Panc1 (cell line): ENCODE measurements around the gene ADRB1.

ENCODE experiments used
- POLR2AphosphoS5 ChIP-seq: IDR thresholded peaks from 2 replicates; pipeline ENCODE4 v1.6.1; 2012; ENCODE audit warnings: mild to moderate bottlenecking, low read depth, low read length, moderate library complexity
- SIN3A ChIP-seq: IDR thresholded peaks from 2 replicates; pipeline ENCODE4 v1.6.1; 2012; ENCODE audit warnings: low read depth, mild to moderate bottlenecking, low read length, moderate library complexity, borderline replicate concordance; ENCODE audit not compliant: insufficient read depth
- TCF7L2 ChIP-seq: IDR thresholded peaks from 2 replicates; pipeline ENCODE4 v1.6.1; 2011; ENCODE audit warnings: mild to moderate bottlenecking, low read depth, low read length, inconsistent platforms
- TF ChIP-seq, protein P1 (sequence below): fragments of 450-650 bp; IDR thresholded peaks from 2 replicates; pipeline ENCODE4 v1.5.1; 2017; ENCODE audit warnings: mild to moderate bottlenecking
- TF ChIP-seq, protein P2 (sequence below), 2 experiments: IDR thresholded peaks; 2 replicates each; pipeline ENCODE4 v1.6.1; 2011 to 2012; ENCODE audit warnings: low read depth in 2 of 2, control low read depth in 1 of 2, low read length in 1 of 2, mild to moderate bottlenecking in 1 of 2, moderate library complexity in 1 of 2; ENCODE audit not compliant: insufficient read depth in 1 of 2

DNA sequence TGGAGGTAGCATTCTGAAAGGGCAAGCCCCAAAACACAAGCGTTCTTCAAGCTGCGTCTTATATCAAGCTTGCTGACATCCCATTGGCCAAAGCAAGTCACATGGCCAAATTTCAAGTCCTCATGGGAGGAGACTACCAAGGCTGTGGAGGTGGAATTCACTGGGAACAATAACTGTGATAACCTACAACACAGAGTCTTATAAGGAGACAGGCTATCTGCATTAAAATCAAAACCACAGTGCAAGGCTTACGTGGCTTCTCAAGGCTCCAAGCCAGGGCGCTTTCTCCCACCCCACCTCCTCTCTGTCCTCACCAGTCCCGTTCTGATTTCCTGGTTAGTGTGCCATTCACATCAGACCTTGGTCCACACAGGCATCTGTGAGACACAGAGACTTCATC, 39.4 kb downstream of the ADRB1 start:
- TF ChIP-seq, protein P1, sequence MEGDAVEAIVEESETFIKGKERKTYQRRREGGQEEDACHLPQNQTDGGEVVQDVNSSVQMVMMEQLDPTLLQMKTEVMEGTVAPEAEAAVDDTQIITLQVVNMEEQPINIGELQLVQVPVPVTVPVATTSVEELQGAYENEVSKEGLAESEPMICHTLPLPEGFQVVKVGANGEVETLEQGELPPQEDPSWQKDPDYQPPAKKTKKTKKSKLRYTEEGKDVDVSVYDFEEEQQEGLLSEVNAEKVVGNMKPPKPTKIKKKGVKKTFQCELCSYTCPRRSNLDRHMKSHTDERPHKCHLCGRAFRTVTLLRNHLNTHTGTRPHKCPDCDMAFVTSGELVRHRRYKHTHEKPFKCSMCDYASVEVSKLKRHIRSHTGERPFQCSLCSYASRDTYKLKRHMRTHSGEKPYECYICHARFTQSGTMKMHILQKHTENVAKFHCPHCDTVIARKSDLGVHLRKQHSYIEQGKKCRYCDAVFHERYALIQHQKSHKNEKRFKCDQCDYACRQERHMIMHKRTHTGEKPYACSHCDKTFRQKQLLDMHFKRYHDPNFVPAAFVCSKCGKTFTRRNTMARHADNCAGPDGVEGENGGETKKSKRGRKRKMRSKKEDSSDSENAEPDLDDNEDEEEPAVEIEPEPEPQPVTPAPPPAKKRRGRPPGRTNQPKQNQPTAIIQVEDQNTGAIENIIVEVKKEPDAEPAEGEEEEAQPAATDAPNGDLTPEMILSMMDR, result no peak
- TF ChIP-seq, protein P2, sequence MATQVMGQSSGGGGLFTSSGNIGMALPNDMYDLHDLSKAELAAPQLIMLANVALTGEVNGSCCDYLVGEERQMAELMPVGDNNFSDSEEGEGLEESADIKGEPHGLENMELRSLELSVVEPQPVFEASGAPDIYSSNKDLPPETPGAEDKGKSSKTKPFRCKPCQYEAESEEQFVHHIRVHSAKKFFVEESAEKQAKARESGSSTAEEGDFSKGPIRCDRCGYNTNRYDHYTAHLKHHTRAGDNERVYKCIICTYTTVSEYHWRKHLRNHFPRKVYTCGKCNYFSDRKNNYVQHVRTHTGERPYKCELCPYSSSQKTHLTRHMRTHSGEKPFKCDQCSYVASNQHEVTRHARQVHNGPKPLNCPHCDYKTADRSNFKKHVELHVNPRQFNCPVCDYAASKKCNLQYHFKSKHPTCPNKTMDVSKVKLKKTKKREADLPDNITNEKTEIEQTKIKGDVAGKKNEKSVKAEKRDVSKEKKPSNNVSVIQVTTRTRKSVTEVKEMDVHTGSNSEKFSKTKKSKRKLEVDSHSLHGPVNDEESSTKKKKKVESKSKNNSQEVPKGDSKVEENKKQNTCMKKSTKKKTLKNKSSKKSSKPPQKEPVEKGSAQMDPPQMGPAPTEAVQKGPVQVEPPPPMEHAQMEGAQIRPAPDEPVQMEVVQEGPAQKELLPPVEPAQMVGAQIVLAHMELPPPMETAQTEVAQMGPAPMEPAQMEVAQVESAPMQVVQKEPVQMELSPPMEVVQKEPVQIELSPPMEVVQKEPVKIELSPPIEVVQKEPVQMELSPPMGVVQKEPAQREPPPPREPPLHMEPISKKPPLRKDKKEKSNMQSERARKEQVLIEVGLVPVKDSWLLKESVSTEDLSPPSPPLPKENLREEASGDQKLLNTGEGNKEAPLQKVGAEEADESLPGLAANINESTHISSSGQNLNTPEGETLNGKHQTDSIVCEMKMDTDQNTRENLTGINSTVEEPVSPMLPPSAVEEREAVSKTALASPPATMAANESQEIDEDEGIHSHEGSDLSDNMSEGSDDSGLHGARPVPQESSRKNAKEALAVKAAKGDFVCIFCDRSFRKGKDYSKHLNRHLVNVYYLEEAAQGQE (IDR thresholded peaks at IDR 0.05; ENCODE audit: insufficient read depth in 1 of 2, low read depth in 2 of 2, low read length in 1 of 2), result no peak
- TF ChIP-seq SIN3A (no peak), POLR2AphosphoS5 (no peak), TCF7L2 (no peak)
